SK-N-SH (cell line): Measurements from ENCODE around the gene BID. TPM values are rescaled to one million over a fixed set of nuclear protein-coding genes. Genes with fewer than 3 reads are reported as not detected.

Experiments used
- CTCF ChIA-PET: fragments of 300-600, 350-600 bp; formaldehyde crosslinking; extraction: SDS; loops from one replicate; lab custom pipeline; 2021; lab: Yijun Ruan, JAX
- POLR2A ChIA-PET: fragments of 350-600 bp; sonication (Branson Sonifier 250); formaldehyde crosslinking; extraction: SDS; loops from one replicate; lab custom pipeline; 2020; ENCODE audit warnings: antibody characterized with exemption, inconsistent platforms; lab: Yijun Ruan, JAX
- DNase-seq: peaks from one replicate; pipeline ENCODE4 v3.0.0; 2012
- H2AFZ ChIP-seq: fragments of 200-600 bp; sonication (generic); 2 replicates; pipeline ENCODE4 v1.8.1; 2016; ENCODE audit warnings: antibody characterized with exemption, mild to moderate bottlenecking, low read depth
- H3F3A ChIP-seq: fragments of 200-600 bp; sonication (generic); replicated peaks from 2 replicates; pipeline ENCODE3; 2016; ENCODE audit warnings: antibody characterized with exemption, mild to moderate bottlenecking; ENCODE audit not compliant: insufficient read depth
- H3K27ac ChIP-seq, 2 experiments: fragments of 200-500 bp in 1 of 2; fragments of 200-600 bp in 1 of 2; sonication (Bioruptor generic) in 1 of 2; sonication (generic), shearing (Covaris generic) in 1 of 2; 2 replicates each; pipeline versions ENCODE4 v1.5.1 to v1.6.1; 2014 to 2016; ENCODE audit warnings: low read depth in 2 of 2, inconsistent platforms in 1 of 2, low read length in 1 of 2, mild to moderate bottlenecking in 1 of 2, mixed read lengths in 1 of 2
- H3K27me3 ChIP-seq: fragments of 200-600 bp; sonication (generic), shearing (Covaris generic); 2 replicates; pipeline ENCODE4 v1.6.1; 2016; ENCODE audit warnings: mixed run types; ENCODE audit not compliant: insufficient read depth
- H3K36me3 ChIP-seq, 2 experiments: fragments of 200-500 bp in 1 of 2; fragments of 200-600 bp in 1 of 2; sonication (Bioruptor generic) in 1 of 2; sonication (generic) in 1 of 2; replicated peaks in 1 of 2; 2 replicates each; pipeline versions ENCODE3 to v1.5.1; 2014 to 2016; ENCODE audit warnings: low read length in 1 of 2, mild to moderate bottlenecking in 1 of 2; ENCODE audit not compliant: insufficient read depth in 2 of 2, control insufficient read depth in 1 of 2
- H3K4me1 ChIP-seq, 2 experiments: fragments of 200-500 bp in 1 of 2; fragments of 200-600 bp in 1 of 2; sonication (Bioruptor generic) in 1 of 2; sonication (generic), shearing (Covaris generic) in 1 of 2; 2 replicates each; pipeline versions ENCODE4 v1.5.1 to v1.6.1; 2014 to 2016; ENCODE audit warnings: low read depth in 1 of 2, low read length in 1 of 2, mixed run types in 1 of 2; ENCODE audit not compliant: insufficient read depth in 2 of 2, control insufficient read depth in 1 of 2
- H3K4me2 ChIP-seq: fragments of 200-600 bp; sonication (generic), shearing (Covaris generic); 2 replicates; pipeline ENCODE4 v1.6.1; 2017; ENCODE audit warnings: mixed run types
- H3K4me3 ChIP-seq, 2 experiments: fragments of 200-500 bp in 1 of 2; fragments of 200-600 bp in 1 of 2; sonication (Bioruptor generic) in 1 of 2; sonication (generic), shearing (Covaris generic) in 1 of 2; 2 replicates each; pipeline versions ENCODE4 v1.5.1 to v1.8.1; 2014 to 2016; ENCODE audit warnings: low read depth in 2 of 2, inconsistent platforms in 1 of 2, low read length in 1 of 2, mild to moderate bottlenecking in 1 of 2, mixed read lengths in 1 of 2, moderate library complexity in 1 of 2
- H3K79me2 ChIP-seq: fragments of 200-600 bp; sonication (generic); 2 replicates; pipeline ENCODE4 v1.8.1; 2017; ENCODE audit warnings: mild to moderate bottlenecking; ENCODE audit not compliant: insufficient read depth
- H3K9ac ChIP-seq: fragments of 200-600 bp; sonication (generic); 2 replicates; pipeline ENCODE4 v1.6.1; 2017; ENCODE audit warnings: mixed run types
- H3K9me2 ChIP-seq: fragments of 200-600 bp; sonication (generic); 2 replicates; pipeline ENCODE4 v1.6.1; 2017; ENCODE audit warnings: mixed run types
- H3K9me3 ChIP-seq: fragments of 200-600 bp; sonication (generic); 2 replicates; pipeline ENCODE4 v1.6.1; 2017; ENCODE audit warnings: mixed run types, mild to moderate bottlenecking, moderate library complexity
- H4K20me1 ChIP-seq: fragments of 200-600 bp; sonication (generic); 2 replicates; pipeline ENCODE4 v1.6.1; 2017; ENCODE audit warnings: mild to moderate bottlenecking, mixed run types; ENCODE audit not compliant: insufficient read depth
- CHD2 ChIP-seq: fragments of 150-350 bp; IDR thresholded peaks from 2 replicates; pipeline ENCODE4 v1.6.1; 2018; ENCODE audit warnings: low read length; ENCODE audit not compliant: partially characterized antibody
- CTCF ChIP-seq: fragments of 200-600 bp; sonication (generic); IDR thresholded peaks from 2 replicates; pipeline ENCODE4 v1.6.1; 2017; ENCODE audit warnings: antibody characterized with exemption, mild to moderate bottlenecking, moderate library complexity
- EZH2phosphoT487 ChIP-seq: fragments of 200-600 bp; sonication (generic); IDR thresholded peaks from 2 replicates; pipeline ENCODE4 v1.6.1; 2017; ENCODE audit warnings: low read depth, mixed run types, mild to moderate bottlenecking, antibody characterized with exemption, moderate library complexity, borderline replicate concordance
- FOSL2 ChIP-seq: IDR thresholded peaks from 2 replicates; pipeline ENCODE4 v1.4.0; 2012; ENCODE audit warnings: low read depth, mild to moderate bottlenecking, moderate library complexity, borderline replicate concordance
- FOXJ3 ChIP-seq: sonication (generic); formaldehyde crosslinking; IDR thresholded peaks from 2 replicates; pipeline ENCODE4 v1.5.1; 2020; ENCODE audit warnings: mild to moderate bottlenecking, missing genetic modification reagents
- GABPA ChIP-seq: IDR thresholded peaks from 2 replicates; pipeline ENCODE4 v1.4.0; 2012; ENCODE audit warnings: low read depth, mild to moderate bottlenecking
- GATA2 ChIP-seq: sonication (generic); formaldehyde crosslinking; IDR thresholded peaks from 2 replicates; pipeline ENCODE4 v1.5.0; 2020; ENCODE audit warnings: mild to moderate bottlenecking, missing genetic modification reagents
- MEF2A ChIP-seq: IDR thresholded peaks from 2 replicates; pipeline ENCODE4 v1.4.0; 2012; ENCODE audit warnings: low read depth, borderline replicate concordance
- NFIC ChIP-seq: IDR thresholded peaks from 2 replicates; pipeline ENCODE4 v1.4.0; 2012; ENCODE audit warnings: borderline replicate concordance
- NRF1 ChIP-seq: IDR thresholded peaks from 2 replicates; pipeline ENCODE4 v1.6.1; 2012; ENCODE audit warnings: low read depth, mild to moderate bottlenecking, low read length
- POLR2AphosphoS5 ChIP-seq: IDR thresholded peaks from 2 replicates; pipeline ENCODE4 v1.6.1; 2012; ENCODE audit warnings: low read depth, low read length
- RAD21 ChIP-seq: IDR thresholded peaks from 2 replicates; pipeline ENCODE4 v1.6.1; 2012; ENCODE audit warnings: mild to moderate bottlenecking, low read length
- SIN3A ChIP-seq: IDR thresholded peaks from 2 replicates; pipeline ENCODE4 v1.6.1; 2012; ENCODE audit warnings: low read depth, mild to moderate bottlenecking, low read length, moderate library complexity, borderline replicate concordance
- SMC3 ChIP-seq: IDR thresholded peaks from 2 replicates; pipeline ENCODE4 v1.6.1; 2012; ENCODE audit warnings: low read depth, low read length, improper control_type of control experiment
- TCF12 ChIP-seq: IDR thresholded peaks from 2 replicates; pipeline ENCODE4 v1.4.0; 2012
- YY1 ChIP-seq: IDR thresholded peaks from 2 replicates; pipeline ENCODE4 v1.4.0; 2012; ENCODE audit warnings: low read depth, mild to moderate bottlenecking
- ZBTB33 ChIP-seq: IDR thresholded peaks from 2 replicates; pipeline ENCODE4 v1.4.0; 2012; ENCODE audit warnings: low read depth, borderline replicate concordance
- WGBS: methylation state at CpG from one replicate; pipeline ENCODE4 v1.1.6; 2017; ENCODE audit warnings: low lambda C conversion rate; 5-methylcytosine and 5-hydroxymethylcytosine counted together
- polyA plus RNA-seq, 3 experiments: library from polyadenylated mRNA; depleted of rRNA; stranded (reverse); fragments of >200 nt; gene quantifications; 2 replicates each; pipeline ENCODE4 v1.2.3, GENCODE V29; 2012
- TF ChIP-seq, protein P1 (sequence below): fragments of 150-350 bp; IDR thresholded peaks from 2 replicates; pipeline ENCODE4 v1.6.1; 2016; ENCODE audit warnings: mild to moderate bottlenecking, low read depth, low read length
- TF ChIP-seq, protein P2 (sequence below): IDR thresholded peaks from 2 replicates; pipeline ENCODE4 v1.6.1; 2012; ENCODE audit warnings: mild to moderate bottlenecking, low read depth, low read length, moderate library complexity

BID gene
- polyA plus RNA-seq, 1 of the 3 experiments (the other 2 are of a cell fraction), result 139 TPM

DNA sequence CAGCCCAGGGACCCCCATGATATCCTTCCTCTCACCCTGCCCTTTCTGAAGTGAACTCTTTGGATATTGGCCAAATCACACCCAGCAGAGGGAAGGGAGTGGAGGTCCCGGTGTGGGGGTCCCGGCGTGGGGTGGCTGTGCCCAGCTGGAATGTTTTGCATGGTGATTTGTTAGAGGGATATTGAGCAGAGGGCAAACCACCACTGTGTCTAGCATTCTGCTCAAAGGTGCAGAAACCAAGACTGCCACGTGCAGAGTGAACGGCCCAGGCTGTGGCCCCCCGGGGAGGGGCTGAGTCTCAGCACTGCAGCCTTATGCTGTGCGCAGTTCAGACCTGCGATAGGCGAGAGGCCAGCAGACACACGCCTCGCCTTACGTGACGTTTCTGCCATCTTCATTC is 7.9 kb upstream of the BID start:
- 95% methylated on average over 11 of the region's 13 CpGs for WGBS
- H3K4me2 ChIP-seq, result peak overlapping the region; percentile 44; the same call in 1 of the 2 replicates

More for the DNA sequence above, 7.9 kb upstream of the BID start:
- no peak for DNase-seq
- peaks cover 12 to 34% of the 10 kb centered on the region in 2 experiments; a peak in 3 of 4 replicates for H3K4me1 ChIP-seq
- no peak overlapping the region for H2AFZ ChIP-seq
- no peak overlapping the region for H3K4me3 ChIP-seq
- ChIA-PET POLR2A (no interaction called here), CTCF (interaction anchor here (0.9 kb wide), 2 partner anchors 28 to 30 kb away, joined by 3 read pairs; no protein-coding TSS in a partner anchor)
- H3K9ac ChIP-seq, result no peak overlapping the region
- H3F3A ChIP-seq, result no peaks in the 10 kb centered on the region
- no peaks in the 10 kb centered on the region for H3K36me3 ChIP-seq
- no peaks in the 10 kb centered on the region for H4K20me1 ChIP-seq
- TF ChIP-seq FOSL2, result no peak
- TF ChIP-seq GABPA, result no peak
- no peak for TF ChIP-seq TCF12
- TF ChIP-seq, protein P1, sequence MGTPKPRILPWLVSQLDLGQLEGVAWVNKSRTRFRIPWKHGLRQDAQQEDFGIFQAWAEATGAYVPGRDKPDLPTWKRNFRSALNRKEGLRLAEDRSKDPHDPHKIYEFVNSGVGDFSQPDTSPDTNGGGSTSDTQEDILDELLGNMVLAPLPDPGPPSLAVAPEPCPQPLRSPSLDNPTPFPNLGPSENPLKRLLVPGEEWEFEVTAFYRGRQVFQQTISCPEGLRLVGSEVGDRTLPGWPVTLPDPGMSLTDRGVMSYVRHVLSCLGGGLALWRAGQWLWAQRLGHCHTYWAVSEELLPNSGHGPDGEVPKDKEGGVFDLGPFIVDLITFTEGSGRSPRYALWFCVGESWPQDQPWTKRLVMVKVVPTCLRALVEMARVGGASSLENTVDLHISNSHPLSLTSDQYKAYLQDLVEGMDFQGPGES, result no peak
- no peak for TF ChIP-seq SMC3
- no peak for TF ChIP-seq POLR2AphosphoS5
- TF ChIP-seq EZH2phosphoT487, result no peak
- TF ChIP-seq GATA2 (CRISPR knock-in tag), result no peak
- TF ChIP-seq SIN3A, result no peak
- no peak for TF ChIP-seq CHD2
- no peak for TF ChIP-seq NFIC
- TF ChIP-seq NRF1, result no peak
- TF ChIP-seq ZBTB33, result no peak
- TF ChIP-seq FOXJ3 (CRISPR knock-in tag), result no peak
- TF ChIP-seq CTCF, result no peak
- no peak for TF ChIP-seq MEF2A
- no peak for TF ChIP-seq RAD21
- TF ChIP-seq, protein P2, sequence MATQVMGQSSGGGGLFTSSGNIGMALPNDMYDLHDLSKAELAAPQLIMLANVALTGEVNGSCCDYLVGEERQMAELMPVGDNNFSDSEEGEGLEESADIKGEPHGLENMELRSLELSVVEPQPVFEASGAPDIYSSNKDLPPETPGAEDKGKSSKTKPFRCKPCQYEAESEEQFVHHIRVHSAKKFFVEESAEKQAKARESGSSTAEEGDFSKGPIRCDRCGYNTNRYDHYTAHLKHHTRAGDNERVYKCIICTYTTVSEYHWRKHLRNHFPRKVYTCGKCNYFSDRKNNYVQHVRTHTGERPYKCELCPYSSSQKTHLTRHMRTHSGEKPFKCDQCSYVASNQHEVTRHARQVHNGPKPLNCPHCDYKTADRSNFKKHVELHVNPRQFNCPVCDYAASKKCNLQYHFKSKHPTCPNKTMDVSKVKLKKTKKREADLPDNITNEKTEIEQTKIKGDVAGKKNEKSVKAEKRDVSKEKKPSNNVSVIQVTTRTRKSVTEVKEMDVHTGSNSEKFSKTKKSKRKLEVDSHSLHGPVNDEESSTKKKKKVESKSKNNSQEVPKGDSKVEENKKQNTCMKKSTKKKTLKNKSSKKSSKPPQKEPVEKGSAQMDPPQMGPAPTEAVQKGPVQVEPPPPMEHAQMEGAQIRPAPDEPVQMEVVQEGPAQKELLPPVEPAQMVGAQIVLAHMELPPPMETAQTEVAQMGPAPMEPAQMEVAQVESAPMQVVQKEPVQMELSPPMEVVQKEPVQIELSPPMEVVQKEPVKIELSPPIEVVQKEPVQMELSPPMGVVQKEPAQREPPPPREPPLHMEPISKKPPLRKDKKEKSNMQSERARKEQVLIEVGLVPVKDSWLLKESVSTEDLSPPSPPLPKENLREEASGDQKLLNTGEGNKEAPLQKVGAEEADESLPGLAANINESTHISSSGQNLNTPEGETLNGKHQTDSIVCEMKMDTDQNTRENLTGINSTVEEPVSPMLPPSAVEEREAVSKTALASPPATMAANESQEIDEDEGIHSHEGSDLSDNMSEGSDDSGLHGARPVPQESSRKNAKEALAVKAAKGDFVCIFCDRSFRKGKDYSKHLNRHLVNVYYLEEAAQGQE, result no peak
- no peak for TF ChIP-seq YY1
- no peaks in the 10 kb centered on the region for H3K9me2 ChIP-seq
- H3K79me2 ChIP-seq, result no peaks in the 10 kb centered on the region
- H3K27ac ChIP-seq, result peak overlapping the region in 1 of 2 experiments; percentile 51; a peak in 2 of 4 replicates
- H3K9me3 ChIP-seq, result no peaks in the 10 kb centered on the region
- H3K27me3 ChIP-seq, result no peaks in the 10 kb centered on the region
